ENCODE measurements around the gene ZDHHC11.
"Not testable (repeated sequence)": the region's sequence is repeated elsewhere in the genome, so short reads cannot be mapped to it uniquely, and the experiment has no call there.

DNA sequence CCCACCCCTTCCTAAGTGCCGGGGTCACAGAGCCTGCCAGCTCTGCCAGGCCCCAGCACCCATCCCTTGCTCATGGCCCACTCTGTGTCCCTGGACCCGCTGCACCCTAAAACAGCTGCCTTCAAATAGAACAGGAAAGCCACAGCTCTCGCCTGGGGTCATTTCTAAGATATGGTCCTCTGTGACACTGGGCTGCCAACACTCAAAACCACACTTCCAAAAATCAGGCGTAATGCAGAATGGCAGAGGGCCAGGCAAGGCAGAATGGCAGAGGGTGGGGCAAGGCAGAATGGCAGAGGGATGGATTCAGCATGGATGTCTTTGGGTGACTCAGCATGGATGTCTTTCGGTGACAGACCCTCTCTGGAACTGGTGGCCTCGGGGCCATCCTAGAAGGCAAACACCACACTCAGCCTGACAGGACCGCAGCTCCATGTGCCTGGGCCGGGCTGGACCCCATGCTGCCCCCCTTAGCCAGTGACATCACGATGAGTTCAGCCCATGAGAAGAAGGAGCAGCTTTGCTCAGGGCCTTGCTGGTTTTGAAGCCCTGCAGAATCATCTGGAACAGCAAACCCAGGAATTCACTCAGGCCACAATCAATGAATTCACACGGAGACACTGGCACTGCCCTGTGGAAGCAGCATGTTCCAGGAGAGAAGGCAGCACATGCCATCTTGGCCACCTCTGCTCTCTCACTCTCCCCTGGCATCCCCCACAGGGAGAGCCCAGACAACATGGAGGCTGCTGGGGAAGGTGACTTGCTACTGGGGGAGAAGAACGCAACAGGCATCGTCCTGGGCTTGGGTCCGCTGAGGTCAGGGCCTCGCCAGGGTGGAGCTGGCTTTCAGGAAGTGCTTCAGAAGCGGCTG is 9.0 kb downstream of the ZDHHC11 start:
- TF ChIP-seq POLR2A, EP300 (IDR thresholded peaks at IDR 0.05): not testable (repeated sequence)
- TF ChIP-seq, protein P1, sequence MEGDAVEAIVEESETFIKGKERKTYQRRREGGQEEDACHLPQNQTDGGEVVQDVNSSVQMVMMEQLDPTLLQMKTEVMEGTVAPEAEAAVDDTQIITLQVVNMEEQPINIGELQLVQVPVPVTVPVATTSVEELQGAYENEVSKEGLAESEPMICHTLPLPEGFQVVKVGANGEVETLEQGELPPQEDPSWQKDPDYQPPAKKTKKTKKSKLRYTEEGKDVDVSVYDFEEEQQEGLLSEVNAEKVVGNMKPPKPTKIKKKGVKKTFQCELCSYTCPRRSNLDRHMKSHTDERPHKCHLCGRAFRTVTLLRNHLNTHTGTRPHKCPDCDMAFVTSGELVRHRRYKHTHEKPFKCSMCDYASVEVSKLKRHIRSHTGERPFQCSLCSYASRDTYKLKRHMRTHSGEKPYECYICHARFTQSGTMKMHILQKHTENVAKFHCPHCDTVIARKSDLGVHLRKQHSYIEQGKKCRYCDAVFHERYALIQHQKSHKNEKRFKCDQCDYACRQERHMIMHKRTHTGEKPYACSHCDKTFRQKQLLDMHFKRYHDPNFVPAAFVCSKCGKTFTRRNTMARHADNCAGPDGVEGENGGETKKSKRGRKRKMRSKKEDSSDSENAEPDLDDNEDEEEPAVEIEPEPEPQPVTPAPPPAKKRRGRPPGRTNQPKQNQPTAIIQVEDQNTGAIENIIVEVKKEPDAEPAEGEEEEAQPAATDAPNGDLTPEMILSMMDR (IDR thresholded peaks at IDR 0.05) = not testable (repeated sequence)
